ENCODE measurements around the gene PRDX2.

The PRDX2 gene

GRCh38 chr19:12796146-12797071 is 5.2 kb downstream of the PRDX2 start:
- DNase-seq: peak; percentile 59 to 92 (median 81)
- intact Hi-C loops (cut with DNase I): loop anchor here (2.0 to 5.0 kb wide), 2 partner anchors 20 to 34 kb away; no protein-coding TSS in a partner anchor

DNA sequence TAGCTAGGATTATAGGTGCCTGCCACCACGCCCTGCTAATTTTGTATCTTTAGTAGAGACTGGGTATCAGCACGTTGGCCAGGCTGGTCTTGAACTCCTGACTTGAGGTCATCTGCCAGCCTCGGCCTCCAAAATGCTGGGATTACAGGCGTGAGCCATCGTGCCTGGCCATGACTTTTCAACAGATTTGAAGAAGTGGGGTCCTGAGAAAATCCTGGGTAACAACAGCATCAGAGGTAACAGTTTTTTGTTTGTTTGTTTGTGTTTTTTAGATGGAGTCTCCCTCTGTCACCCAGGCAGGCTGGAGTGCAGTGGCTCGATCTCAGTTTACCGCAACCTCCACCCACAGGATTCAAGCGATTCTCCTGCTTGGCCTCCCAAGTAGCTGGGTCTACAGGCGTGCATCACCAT is 6.6 kb downstream of the PRDX2 start:
- no peak for DNase-seq
- intact Hi-C loops (cut with DNase I): loop anchor here (5.0 kb wide), 1 partner anchor 33 kb away; no protein-coding TSS in a partner anchor

GRCh38 chr19:12794196-12794941 is 7.2 kb downstream of the PRDX2 start:
- no peak for DNase-seq
- intact Hi-C loops (cut with DNase I): no loop called here

DNA sequence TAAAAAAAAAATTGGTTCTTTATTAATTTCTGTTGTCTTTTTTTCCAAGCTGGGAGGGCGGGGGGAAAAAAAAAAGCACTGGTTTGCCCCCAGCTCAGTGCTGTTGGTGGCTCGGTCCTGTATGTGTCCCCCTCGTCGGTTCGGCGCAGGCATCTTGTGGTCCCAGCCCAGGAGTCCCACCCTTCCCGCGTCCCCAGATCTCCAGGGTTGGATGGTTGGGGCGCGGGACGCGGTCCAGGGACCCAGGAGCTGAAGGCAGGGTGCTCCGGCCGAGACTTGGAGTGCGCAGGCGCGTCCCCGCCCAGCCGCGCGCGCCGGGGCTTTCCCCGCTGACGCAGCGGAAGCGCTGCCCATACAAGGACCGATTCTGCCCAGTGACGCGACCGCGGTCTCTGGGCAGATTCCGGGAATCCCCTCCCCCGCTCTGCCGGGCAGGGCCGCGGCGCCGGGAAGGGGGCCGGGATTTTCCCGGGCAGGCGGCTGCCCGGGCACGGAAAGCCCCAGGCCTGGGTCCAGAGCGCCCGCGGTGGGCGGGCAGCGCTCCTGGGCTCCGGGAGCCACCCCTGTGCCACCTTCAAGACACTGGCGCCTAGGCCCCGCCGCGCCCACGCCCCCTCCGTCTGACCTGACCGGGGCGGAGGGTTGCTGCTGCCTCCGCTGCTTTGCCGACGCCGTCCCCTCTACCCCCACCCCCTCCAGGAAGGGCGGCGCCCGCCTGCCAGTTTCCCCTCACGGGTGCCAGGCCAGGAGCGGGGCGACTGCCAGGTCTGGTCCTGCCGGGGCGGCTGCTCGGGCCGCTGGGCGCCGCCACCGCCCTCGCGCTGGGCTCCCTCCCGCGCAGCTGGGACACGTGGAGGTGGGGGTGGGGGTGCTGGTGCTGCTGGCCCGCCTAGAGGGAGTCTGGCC is 8.1 kb downstream of the PRDX2 start:
- DNase-seq: peak; percentile 78 to 97 (median 92)
- intact Hi-C loops (cut with DNase I): no loop called here

GRCh38 chr19:12792853-12793289 is 8.7 kb downstream of the PRDX2 start:
- intact Hi-C loops (cut with DNase I): no loop called here
- DNase-seq: peak in 1 of 42 donors; percentile 64

- peak in 39 of 42 donors; percentile 45 to 83 (median 65) for DNase-seq
- intact Hi-C loops (cut with DNase I): no loop called here
Measured at GRCh38 chr19:12792051-12792852, 9.3 kb downstream of the PRDX2 start.

DNA sequence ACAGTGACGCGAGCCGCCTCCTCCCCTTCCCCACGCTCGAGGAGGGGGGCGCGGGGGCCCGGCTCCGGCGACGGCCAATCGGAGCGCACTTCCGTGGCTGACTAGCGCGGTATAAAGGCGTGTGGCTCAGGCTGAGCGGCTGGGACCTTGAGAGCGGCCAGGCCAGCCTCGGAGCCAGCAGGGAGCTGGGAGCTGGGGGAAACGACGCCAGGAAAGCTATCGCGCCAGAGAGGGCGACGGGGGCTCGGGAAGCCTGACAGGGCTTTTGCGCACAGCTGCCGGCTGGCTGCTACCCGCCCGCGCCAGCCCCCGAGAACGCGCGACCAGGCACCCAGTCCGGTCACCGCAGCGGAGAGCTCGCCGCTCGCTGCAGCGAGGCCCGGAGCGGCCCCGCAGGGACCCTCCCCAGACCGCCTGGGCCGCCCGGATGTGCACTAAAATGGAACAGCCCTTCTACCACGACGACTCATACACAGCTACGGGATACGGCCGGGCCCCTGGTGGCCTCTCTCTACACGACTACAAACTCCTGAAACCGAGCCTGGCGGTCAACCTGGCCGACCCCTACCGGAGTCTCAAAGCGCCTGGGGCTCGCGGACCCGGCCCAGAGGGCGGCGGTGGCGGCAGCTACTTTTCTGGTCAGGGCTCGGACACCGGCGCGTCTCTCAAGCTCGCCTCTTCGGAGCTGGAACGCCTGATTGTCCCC is 10.1 kb downstream of the PRDX2 start, which contains the start of gene JUNB:
Gene JUNB (plus strand): TSS at position 142 of the 706 bp plus-strand sequence. CDS start 286 bp downstream, at position 428.
- DNase-seq: peak; percentile 94 to 100 (median 99)
- intact Hi-C loops (cut with DNase I): no loop called here

- intact Hi-C loops (cut with DNase I): no loop called here
- DNase-seq: peak in 3 of 42 donors; percentile 19 to 55 (median 42)
Measured at GRCh38 chr19:12790628-12791344, 10.8 kb downstream of the PRDX2 start.

DNA sequence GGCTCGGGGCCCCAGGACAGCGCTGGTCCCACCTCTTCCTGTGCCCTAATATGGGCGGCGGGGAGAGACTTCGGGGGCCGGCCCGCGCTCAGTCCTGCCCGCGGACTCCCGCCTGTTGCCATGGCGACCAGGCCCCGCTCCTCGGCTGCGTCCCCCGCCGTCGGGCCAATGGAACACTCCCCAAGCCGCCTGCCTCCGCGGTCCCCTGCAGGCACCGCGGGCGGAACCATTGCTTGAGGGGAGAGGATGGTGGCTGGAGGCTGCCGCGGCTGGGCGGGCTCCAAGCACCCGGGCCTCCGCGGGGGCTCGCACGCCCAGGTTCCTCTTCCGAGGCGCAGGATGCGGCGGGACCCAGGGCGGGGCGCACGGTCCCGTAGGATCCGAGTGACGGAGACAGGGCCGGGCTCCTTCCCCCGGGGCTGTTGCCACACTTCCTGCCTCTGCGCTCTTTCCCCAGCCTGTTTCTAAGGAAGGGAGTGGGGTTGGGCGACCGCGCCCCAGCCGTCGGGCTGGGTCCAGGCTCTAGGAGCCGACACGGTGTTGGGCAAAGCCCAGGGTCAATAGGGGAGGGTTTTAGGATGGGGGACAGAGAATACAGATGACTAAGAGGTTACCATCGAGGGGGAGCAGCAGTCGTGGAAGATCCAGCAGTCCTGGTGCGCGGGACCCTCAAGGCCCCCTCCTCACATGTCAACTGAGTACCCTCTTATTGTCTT is 11.5 kb downstream of the PRDX2 start:
- intact Hi-C loops (cut with DNase I): no loop called here

GRCh38 chr19:12789098-12789903 is 12.3 kb downstream of the PRDX2 start:
- intact Hi-C loops (cut with DNase I): no loop called here
- DNase-seq: peak in 1 of 42 donors; percentile 55

More for the DNA sequence above, 11.5 kb downstream of the PRDX2 start:
- DNase-seq: peak; percentile 87 to 99 (median 96)

DNA sequence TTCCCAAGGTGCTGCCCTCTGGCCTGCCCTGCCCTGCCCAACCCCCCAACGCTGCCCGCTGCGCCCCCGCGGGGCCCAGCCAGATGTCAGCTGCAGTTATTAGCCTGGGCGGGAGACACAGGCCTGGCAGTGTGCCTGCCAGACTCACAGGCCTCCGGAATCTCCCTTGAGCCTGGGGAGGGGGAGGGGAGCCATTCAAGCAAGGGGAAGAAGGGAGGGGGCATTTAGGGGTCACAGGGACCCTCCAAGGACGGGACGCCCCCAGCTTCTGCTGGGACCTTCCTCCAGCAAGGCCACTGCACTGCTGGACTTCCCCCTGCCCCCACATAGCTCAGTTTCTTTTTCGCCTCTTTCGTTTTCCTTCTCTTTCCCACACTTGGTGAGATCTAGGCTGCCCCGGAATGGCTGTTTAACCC is 12.9 kb downstream of the PRDX2 start:
- DNase-seq: peak in 40 of 42 donors; percentile 52 to 89 (median 72)
- intact Hi-C loops (cut with DNase I): no loop called here

DNA sequence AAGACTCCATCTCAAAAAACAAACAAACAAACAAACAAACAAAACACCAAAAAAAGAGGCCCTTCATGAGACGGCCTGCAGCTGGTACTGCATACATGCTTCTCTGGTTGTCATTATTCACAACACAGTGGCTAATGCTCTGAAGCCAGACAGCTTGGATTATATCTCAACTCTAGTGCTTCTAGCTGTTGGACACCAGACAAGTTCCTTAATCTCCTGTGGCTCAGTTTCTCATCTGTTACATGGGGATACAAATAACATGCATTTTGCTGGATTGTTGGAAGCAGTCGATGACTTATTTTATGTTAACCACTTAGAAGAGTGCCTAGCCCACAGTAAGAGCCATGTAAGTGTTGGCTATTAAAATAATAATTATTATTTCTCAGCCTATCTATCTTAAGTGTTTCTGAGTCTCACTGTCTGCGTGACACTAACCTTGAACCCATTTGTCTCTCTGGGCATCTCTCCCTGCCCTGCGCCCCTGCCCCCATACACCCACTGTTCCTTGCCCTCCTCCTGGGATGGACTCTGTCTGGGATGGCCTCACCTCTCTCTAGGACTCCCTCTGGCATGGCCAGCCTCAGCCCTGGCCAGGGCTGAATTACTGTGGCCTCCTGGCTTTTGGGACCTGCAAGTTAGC is 13.4 kb downstream of the PRDX2 start:
- no peak for DNase-seq
- intact Hi-C loops (cut with DNase I): no loop called here

DNA sequence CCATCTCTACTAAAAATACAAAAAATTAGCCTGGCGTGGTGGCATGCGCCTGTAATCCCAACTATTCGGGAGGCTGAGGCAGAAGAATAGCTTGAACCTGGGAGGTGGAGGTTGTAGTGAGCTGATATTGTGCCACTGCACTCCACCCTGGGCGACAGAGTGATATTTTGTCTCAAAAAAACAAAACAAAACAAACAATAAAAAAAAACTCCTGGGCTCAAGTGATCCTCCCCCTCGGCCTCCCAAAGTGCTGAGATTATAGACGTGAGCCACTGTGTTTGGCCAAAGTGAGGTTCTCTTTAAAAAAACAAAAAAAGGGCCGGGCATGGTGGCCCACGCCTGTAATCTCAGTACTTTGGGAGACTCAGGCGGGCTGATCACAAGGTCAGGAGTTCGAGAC is 14.1 kb downstream of the PRDX2 start:
- no peak for DNase-seq
- intact Hi-C loops (cut with DNase I): no loop called here

- intact Hi-C loops (cut with DNase I): no loop called here
- DNase-seq: no peak
Measured at GRCh38 chr19:12786952-12787351, 14.6 kb downstream of the PRDX2 start.
